ENCODE measurements around the gene GNB2. TPM values are rescaled to one million over a fixed set of nuclear protein-coding genes. Genes with fewer than 3 reads are reported as not detected.
"Not testable (repeated sequence)": the region's sequence is repeated elsewhere in the genome, so short reads cannot be mapped to it uniquely, and the experiment has no call there.

GNB2 gene
- total RNA-seq, 1 donor from 2014 or later, result 500 TPM

- DNase-seq (ENCODE audit: low spot score in 2 of 2), result no peak
- Histone ChIP-seq H3K27me3 (peaks cover 19% of the 10 kb centered on the region), H3K4me1 (no peaks in the 10 kb centered on the region), H3K27ac (no peak overlapping the region), H3K36me3 (no peaks in the 10 kb centered on the region), H3K4me3 (no peak overlapping the region), H3K9me3 (no peaks in the 10 kb centered on the region)
- TF ChIP-seq, protein P1, sequence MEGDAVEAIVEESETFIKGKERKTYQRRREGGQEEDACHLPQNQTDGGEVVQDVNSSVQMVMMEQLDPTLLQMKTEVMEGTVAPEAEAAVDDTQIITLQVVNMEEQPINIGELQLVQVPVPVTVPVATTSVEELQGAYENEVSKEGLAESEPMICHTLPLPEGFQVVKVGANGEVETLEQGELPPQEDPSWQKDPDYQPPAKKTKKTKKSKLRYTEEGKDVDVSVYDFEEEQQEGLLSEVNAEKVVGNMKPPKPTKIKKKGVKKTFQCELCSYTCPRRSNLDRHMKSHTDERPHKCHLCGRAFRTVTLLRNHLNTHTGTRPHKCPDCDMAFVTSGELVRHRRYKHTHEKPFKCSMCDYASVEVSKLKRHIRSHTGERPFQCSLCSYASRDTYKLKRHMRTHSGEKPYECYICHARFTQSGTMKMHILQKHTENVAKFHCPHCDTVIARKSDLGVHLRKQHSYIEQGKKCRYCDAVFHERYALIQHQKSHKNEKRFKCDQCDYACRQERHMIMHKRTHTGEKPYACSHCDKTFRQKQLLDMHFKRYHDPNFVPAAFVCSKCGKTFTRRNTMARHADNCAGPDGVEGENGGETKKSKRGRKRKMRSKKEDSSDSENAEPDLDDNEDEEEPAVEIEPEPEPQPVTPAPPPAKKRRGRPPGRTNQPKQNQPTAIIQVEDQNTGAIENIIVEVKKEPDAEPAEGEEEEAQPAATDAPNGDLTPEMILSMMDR (IDR thresholded peaks at IDR 0.05), result no peak
- intact Hi-C loops (cut with DNase I), result no loop called here
Observed at GRCh38 chr7:100722480-100723212, 49.1 kb downstream of the GNB2 start.

DNA sequence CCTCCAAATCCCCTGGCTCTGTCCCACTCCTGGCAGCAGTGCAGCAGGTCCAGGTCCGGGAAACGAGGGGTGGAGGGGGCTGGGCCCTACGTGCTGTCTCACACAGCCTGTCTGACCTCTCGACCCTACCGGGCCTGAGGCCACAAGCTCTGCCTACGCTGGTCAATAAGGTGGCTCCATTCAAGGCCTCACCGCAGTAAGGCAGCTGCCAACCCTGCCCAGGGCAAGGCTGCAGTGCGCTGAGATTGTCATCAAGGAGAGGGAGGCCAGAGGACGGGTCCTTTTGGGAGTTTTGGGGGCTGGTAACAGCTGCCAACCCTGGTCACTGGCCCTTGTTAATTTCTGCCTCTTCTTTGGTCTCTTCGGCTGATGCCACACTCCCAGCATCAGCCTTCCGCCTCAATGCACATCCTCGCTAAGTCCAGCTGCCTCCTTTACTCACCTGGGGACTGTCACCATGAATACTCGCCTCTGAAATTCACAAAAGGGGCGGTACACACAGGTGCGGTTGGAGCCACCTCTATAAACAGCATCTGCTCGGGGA is 50.3 kb downstream of the GNB2 start:
- Histone ChIP-seq H3K4me3 (no peak overlapping the region), H3K27me3 (peaks cover 19% of the 10 kb centered on the region), H3K4me1 (no peaks in the 10 kb centered on the region), H3K27ac (no peak overlapping the region), H3K9me3 (no peaks in the 10 kb centered on the region), H3K36me3 (no peaks in the 10 kb centered on the region)
- TF ChIP-seq, protein P1 (IDR thresholded peaks at IDR 0.05), result no peak
- intact Hi-C loops (cut with DNase I), result no loop called here
- no peak for DNase-seq (ENCODE audit: low spot score in 2 of 2)

GRCh38 chr7:100724364-100724763 is 50.8 kb downstream of the GNB2 start:
- H3K4me3 ChIP-seq; H3K27ac ChIP-seq; H3K4me1 ChIP-seq; H3K36me3 ChIP-seq; intact Hi-C loops (cut with DNase I); H3K9me3 ChIP-seq; DNase-seq (ENCODE audit: low spot score in 2 of 2): not testable (repeated sequence)
- H3K27me3 ChIP-seq, result peaks cover 18% of the 10 kb centered on the region

- no peak overlapping the region for H3K27ac ChIP-seq
- DNase-seq (ENCODE audit: low spot score in 2 of 2), result no peak
- H3K9me3 ChIP-seq, result no peaks in the 10 kb centered on the region
- TF ChIP-seq, protein P1 (IDR thresholded peaks at IDR 0.05), result no peak
- intact Hi-C loops (cut with DNase I), result loop anchor here (5.0 kb wide), 2 partner anchors 125 to 260 kb away; partner anchors contain the start of gene SLC12A9
- H3K4me3 ChIP-seq, result no peak overlapping the region
- no peaks in the 10 kb centered on the region for H3K36me3 ChIP-seq
- H3K4me1 ChIP-seq, result no peaks in the 10 kb centered on the region
- H3K27me3 ChIP-seq, result no peaks in the 10 kb centered on the region
Observed at GRCh38 chr7:100726996-100727761, 53.6 kb downstream of the GNB2 start.

GRCh38 chr7:100728196-100728595 is 54.7 kb downstream of the GNB2 start:
- intact Hi-C loops (cut with DNase I), result loop anchor here (5.0 kb wide), 2 partner anchors 124 to 261 kb away; partner anchors contain the start of gene SLC12A9
- Histone ChIP-seq H3K4me3 (no peak overlapping the region), H3K36me3 (no peaks in the 10 kb centered on the region), H3K4me1 (no peaks in the 10 kb centered on the region), H3K27me3 (no peaks in the 10 kb centered on the region), H3K9me3 (no peaks in the 10 kb centered on the region), H3K27ac (no peak overlapping the region)
- TF ChIP-seq, protein P1 (IDR thresholded peaks at IDR 0.05), result no peak
- no peak for DNase-seq (ENCODE audit: low spot score in 2 of 2)

Other genes starting within 250 kb of the GNB2 start
- gene ZCWPW1, start 245.0 kb upstream of the GNB2 start, total RNA-seq, result not detected
- 32.9 TPM for gene MEPCE, start 243.9 kb upstream of the GNB2 start, total RNA-seq
- gene PPP1R35, start 237.2 kb upstream of the GNB2 start, total RNA-seq, result 35.2 TPM
- gene SPACDR, start 209.5 kb upstream of the GNB2 start, total RNA-seq, result not detected
- 68.2 TPM for gene TSC22D4, start 194.5 kb upstream of the GNB2 start, total RNA-seq
- 0.96 TPM for gene NYAP1, start 189.8 kb upstream of the GNB2 start, total RNA-seq
- gene AGFG2, start 134.5 kb upstream of the GNB2 start, total RNA-seq, result 30.0 TPM
- gene SAP25, start 99.8 kb upstream of the GNB2 start, total RNA-seq, result 11.8 TPM
- gene LRCH4, start 87.6 kb upstream of the GNB2 start, total RNA-seq, result 113 TPM
- gene FBXO24, start 87.4 kb upstream of the GNB2 start, total RNA-seq, result not detected
- 124 TPM for gene PCOLCE, start 71.4 kb upstream of the GNB2 start, total RNA-seq
- gene MOSPD3, start 61.2 kb upstream of the GNB2 start, total RNA-seq, result 11.0 TPM
- gene TFR2, start 32.2 kb upstream of the GNB2 start, total RNA-seq, result not detected
- gene ACTL6B, start 17.3 kb upstream of the GNB2 start, total RNA-seq, result not detected
- 31.1 TPM for gene GIGYF1, start 20.5 kb downstream of the GNB2 start, total RNA-seq
- 44.0 TPM for gene POP7, start 32.4 kb downstream of the GNB2 start, total RNA-seq
- not detected for gene EPO, start 46.7 kb downstream of the GNB2 start, total RNA-seq
- not detected for gene ZAN, start 59.9 kb downstream of the GNB2 start, total RNA-seq
- gene EPHB4, start 153.8 kb downstream of the GNB2 start, total RNA-seq, result 144 TPM
- 19.4 TPM for gene SLC12A9, start 179.0 kb downstream of the GNB2 start, total RNA-seq
- 221 TPM for gene TRIP6, start 193.6 kb downstream of the GNB2 start, total RNA-seq
- gene SRRT, start 201.4 kb downstream of the GNB2 start, total RNA-seq, result 89.2 TPM
- 0.53 TPM for gene UFSP1, start 216.0 kb downstream of the GNB2 start, total RNA-seq
- gene ACHE, start 222.1 kb downstream of the GNB2 start, total RNA-seq, result 7.8 TPM

Data from ascending aorta (tissue), 2 donors.